Endothelial cell (in vitro differentiated cells): Measurements from ENCODE around the gene SREK1IP1. TPM values are rescaled to one million over a fixed set of nuclear protein-coding genes. Genes with fewer than 3 reads are reported as not detected.
A peak's percentile ranks its signal among the peaks of the same experiment; 100 is the strongest.
"Not testable (repeated sequence)": the region's sequence is repeated elsewhere in the genome, so short reads cannot be mapped to it uniquely, and the experiment has no call there.

Source experiments
- DNase-seq: peaks from one replicate; pipeline ENCODE4 v3.0.0; 2021; ENCODE audit warnings: low spot score
- H3K27ac Mint-ChIP-seq: one replicate; pipeline ENCODE4 v1.8.0; 2021; ENCODE audit warnings: mixed read lengths, inconsistent platforms; ENCODE audit not compliant: unreplicated experiment
- H3K27me3 Mint-ChIP-seq: one replicate; pipeline ENCODE4 v1.8.0; 2021; ENCODE audit warnings: mild to moderate bottlenecking, moderate library complexity, mixed read lengths, inconsistent platforms; ENCODE audit not compliant: unreplicated experiment
- H3K36me3 Mint-ChIP-seq: one replicate; pipeline ENCODE4 v1.8.0; 2021; ENCODE audit warnings: mild to moderate bottlenecking, low read depth, mixed read lengths, inconsistent platforms; ENCODE audit not compliant: unreplicated experiment
- H3K4me1 Mint-ChIP-seq: one replicate; pipeline ENCODE4 v1.8.0; 2021; ENCODE audit warnings: mild to moderate bottlenecking, mixed read lengths, inconsistent platforms; ENCODE audit not compliant: unreplicated experiment
- H3K4me3 Mint-ChIP-seq: one replicate; pipeline ENCODE4 v1.8.0; 2021; ENCODE audit warnings: mild to moderate bottlenecking, mixed read lengths, inconsistent platforms; ENCODE audit not compliant: unreplicated experiment
- H3K9me3 Mint-ChIP-seq: one replicate; pipeline ENCODE4 v1.8.0; 2021; ENCODE audit warnings: mixed read lengths, inconsistent platforms; ENCODE audit not compliant: unreplicated experiment
- CTCF ChIP-seq: fragments of 200-600 bp; sonication (generic); IDR thresholded peaks from one replicate; pipeline ENCODE4 v1.5.0; 2021; ENCODE audit warnings: antibody characterized with exemption; ENCODE audit not compliant: unreplicated experiment
- total RNA-seq: library from RNA; stranded (reverse); fragmentation: NEBNext Ultra II Directional; extraction: Animal tissue kit (Norgen Biotek cat#: 25700); gene quantifications from one replicate; pipeline ENCODE4 v1.2.1, GENCODE V29; 2021; ENCODE audit not compliant: unreplicated experiment

Gene SREK1IP1
- total RNA-seq, 1 donor from 2014 or later = 28.8 TPM

GRCh38 chr5:64700765-64701164 is 67.7 kb downstream of the SREK1IP1 start:
- no peak for DNase-seq
- peaks cover 13% of the 10 kb centered on the region for H3K36me3 Mint-ChIP-seq
- no peaks in the 10 kb centered on the region for H3K9me3 Mint-ChIP-seq
- no peak for TF ChIP-seq CTCF
- H3K4me3 Mint-ChIP-seq = no peak overlapping the region
- H3K4me1 Mint-ChIP-seq = peaks cover 17% of the 10 kb centered on the region
- H3K27me3 Mint-ChIP-seq = peaks cover 2% of the 10 kb centered on the region
- no peak overlapping the region for H3K27ac Mint-ChIP-seq

- not testable (repeated sequence) for H3K4me1 Mint-ChIP-seq, H3K9me3 Mint-ChIP-seq, H3K27me3 Mint-ChIP-seq, DNase-seq, H3K27ac Mint-ChIP-seq, H3K4me3 Mint-ChIP-seq
- H3K36me3 Mint-ChIP-seq = peaks cover 13% of the 10 kb centered on the region
These were observed 72.1 kb downstream of the SREK1IP1 start for GRCh38 chr5:64696414-64696813.

- TF ChIP-seq CTCF = no peak
- Mint-ChIP-seq H3K9me3 (no peaks in the 10 kb centered on the region), H3K36me3 (peaks cover 13% of the 10 kb centered on the region), H3K4me1 (peaks cover 16% of the 10 kb centered on the region), H3K27ac (no peak overlapping the region), H3K27me3 (peaks cover 8% of the 10 kb centered on the region), H3K4me3 (no peak overlapping the region)
- no peak for DNase-seq
These were observed 74.9 kb downstream of the SREK1IP1 start for GRCh38 chr5:64693636-64694035.

GRCh38 chr5:64691291-64691690 is 77.2 kb downstream of the SREK1IP1 start:
- no peak for TF ChIP-seq CTCF
- Mint-ChIP-seq H3K36me3 (peaks cover 2% of the 10 kb centered on the region), H3K27ac (no peak overlapping the region), H3K4me1 (peaks cover 16% of the 10 kb centered on the region), H3K4me3 (peak overlapping the region; percentile 56), H3K27me3 (peaks cover 6% of the 10 kb centered on the region), H3K9me3 (no peaks in the 10 kb centered on the region)
- no peak for DNase-seq

- H3K27ac Mint-ChIP-seq = no peak within 1 kb of the TSS
- H3K36me3 Mint-ChIP-seq = no peaks in the 10 kb centered on the region
- peak within 1 kb of the TSS; percentile 89 for H3K4me3 Mint-ChIP-seq
- H3K27me3 Mint-ChIP-seq = peaks cover 6% of the 10 kb centered on the region
- DNase-seq = peak; percentile 50
- no peak for TF ChIP-seq CTCF
- H3K4me1 Mint-ChIP-seq = peaks cover 16% of the 10 kb centered on the region
- H3K9me3 Mint-ChIP-seq = no peaks in the 10 kb centered on the region
These were observed 77.9 kb downstream of the SREK1IP1 start, which contains the start of gene SHISAL2B for GRCh38 chr5:64690417-64691151. Gene SHISAL2B, plus strand, starts transcription at chr5:64690503. Its CDS starts 121 bp downstream, at chr5:64690624.
